Measurements from ENCODE around the gene SYDE2. TPM values are rescaled to one million over a fixed set of nuclear protein-coding genes. Genes with fewer than 3 reads are reported as not detected.

SYDE2 gene
- total and polyA plus RNA-seq, 2 experiments from 2014 or later: 5.8 to 20.1 TPM

GRCh38 chr1:85157436-85157835, 43.4 kb downstream of the SYDE2 start:
- Histone ChIP-seq H3K27me3 (ENCODE audit: insufficient read depth) (no peaks in the 10 kb centered on the region), H3K4me1 (ENCODE audit: insufficient read depth) (peaks cover 5% of the 10 kb centered on the region; the same call in 1 of the 2 replicates), H3K36me3 (ENCODE audit: insufficient read depth) (no peaks in the 10 kb centered on the region), H3K9me2 (ENCODE audit: insufficient read depth) (no peaks in the 10 kb centered on the region), H3K4me2 (no peak overlapping the region), H4K20me1 (replicated peaks; ENCODE audit: insufficient read depth) (no peaks in the 10 kb centered on the region), H3K27ac (ENCODE audit: low read depth) (no peak overlapping the region), H3K4me3 (no peak overlapping the region), H3K79me2 (replicated peaks; ENCODE audit: insufficient read depth) (no peaks in the 10 kb centered on the region), H3F3A (replicated peaks; ENCODE audit: low read depth) (no peaks in the 10 kb centered on the region), H2AFZ (no peak overlapping the region)
- no peaks in the 10 kb centered on the region for H3K9me3 Mint-ChIP-seq
- DNase-seq (ENCODE audit: low spot score) (no peak), ATAC-seq (no peak)
- peaks cover 5% of the 10 kb centered on the region; the same call in 2 of the 3 replicates for H3K4me1 Mint-ChIP-seq
- no peak for TF ChIP-seq ZNF114 (CRISPR knock-in tag; IDR thresholded peaks at IDR 0.05)
- no peak for TF ChIP-seq EZH2phosphoT487 (IDR thresholded peaks at IDR 0.05; ENCODE audit: unreplicated experiment)
- TF ChIP-seq NANOG (IDR thresholded peaks at IDR 0.05; ENCODE audit: borderline replicate concordance): no peak
- TF ChIP-seq STAT1 (IDR thresholded peaks at IDR 0.05; ENCODE audit: unreplicated experiment): no peak
- TF ChIP-seq ZNF331 (CRISPR knock-in tag; IDR thresholded peaks at IDR 0.05; ENCODE audit: low read depth): no peak
- no peak for TF ChIP-seq ZNF462 (CRISPR knock-in tag; IDR thresholded peaks at IDR 0.05)
- TF ChIP-seq ETS1 (IDR thresholded peaks at IDR 0.05): no peak
- no peak for TF ChIP-seq JUNB (IDR thresholded peaks at IDR 0.05; ENCODE audit: unreplicated experiment)
- no peak for TF ChIP-seq POLR2AphosphoS5 (IDR thresholded peaks at IDR 0.05; ENCODE audit: low read depth)
- no peak for TF ChIP-seq CREB1 (CRISPR knock-in tag; IDR thresholded peaks at IDR 0.05; ENCODE audit: low read depth)
- TF ChIP-seq REST (IDR thresholded peaks at IDR 0.05; ENCODE audit: unreplicated experiment): no peak
- TF ChIP-seq EZH2 (IDR thresholded peaks at IDR 0.05; ENCODE audit: low read depth, unreplicated experiment): no peak
- no peak for TF ChIP-seq CTCF (conservative IDR thresholded peaks at IDR 0.05; ENCODE audit: low read depth in 2 of 2)
- no peak overlapping the region for H3K27ac Mint-ChIP-seq
- H3K36me3 Mint-ChIP-seq (ENCODE audit: low read depth): no peaks in the 10 kb centered on the region
- peaks cover 2% of the 10 kb centered on the region for H3K27me3 Mint-ChIP-seq (ENCODE audit: insufficient read depth, low read depth, poor library complexity)
- no peak overlapping the region for H3K4me3 Mint-ChIP-seq

Data from GM23338 (cell line).